Smooth muscle cell of bladder (primary cell): Measurements from ENCODE around the gene MYH10. TPM values are rescaled to one million over a fixed set of nuclear protein-coding genes. Genes with fewer than 3 reads are reported as not detected.

Experiments
- total RNA-seq: library from RNA; depleted of rRNA; stranded (reverse); fragments of >200 nt; gene quantifications from 2 replicates; pipeline ENCODE4 v1.2.3, GENCODE V29; 2014

The MYH10 gene
- 116 and 159 TPM in 2 replicates for total RNA-seq

DNA sequence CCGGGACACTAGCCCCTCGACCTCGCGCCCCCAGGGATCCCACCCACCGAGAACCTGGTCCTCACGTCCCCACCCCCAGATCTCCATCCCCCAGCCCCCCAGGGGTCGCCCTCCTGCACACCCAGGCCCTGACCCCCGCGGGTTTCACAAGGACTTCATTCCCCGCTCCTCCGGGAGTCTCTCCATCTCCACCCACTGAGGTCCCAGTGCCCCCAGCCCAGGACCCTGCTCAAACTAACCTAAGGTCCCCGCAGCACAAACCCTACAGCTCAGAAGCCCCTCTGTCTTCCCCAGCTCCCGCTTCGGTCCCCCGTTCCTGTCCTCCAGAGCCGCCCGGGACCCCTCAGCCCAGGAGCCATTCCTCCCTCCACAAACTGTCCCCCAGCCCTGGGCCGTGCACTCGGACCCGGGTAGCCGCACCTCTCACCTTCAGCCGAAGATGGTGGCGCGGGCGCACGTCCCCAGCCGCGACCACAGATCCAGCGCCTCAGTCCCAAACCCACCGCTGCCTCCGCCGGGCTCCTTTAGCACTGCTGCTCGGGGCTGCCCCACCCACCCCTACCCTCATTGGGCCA, at the start of gene MYH10:
Gene MYH10 (minus strand): TSS at position 499 of the 575 bp plus-strand sequence. CDS start 7,479 bp downstream, outside the sequence.

DNA sequence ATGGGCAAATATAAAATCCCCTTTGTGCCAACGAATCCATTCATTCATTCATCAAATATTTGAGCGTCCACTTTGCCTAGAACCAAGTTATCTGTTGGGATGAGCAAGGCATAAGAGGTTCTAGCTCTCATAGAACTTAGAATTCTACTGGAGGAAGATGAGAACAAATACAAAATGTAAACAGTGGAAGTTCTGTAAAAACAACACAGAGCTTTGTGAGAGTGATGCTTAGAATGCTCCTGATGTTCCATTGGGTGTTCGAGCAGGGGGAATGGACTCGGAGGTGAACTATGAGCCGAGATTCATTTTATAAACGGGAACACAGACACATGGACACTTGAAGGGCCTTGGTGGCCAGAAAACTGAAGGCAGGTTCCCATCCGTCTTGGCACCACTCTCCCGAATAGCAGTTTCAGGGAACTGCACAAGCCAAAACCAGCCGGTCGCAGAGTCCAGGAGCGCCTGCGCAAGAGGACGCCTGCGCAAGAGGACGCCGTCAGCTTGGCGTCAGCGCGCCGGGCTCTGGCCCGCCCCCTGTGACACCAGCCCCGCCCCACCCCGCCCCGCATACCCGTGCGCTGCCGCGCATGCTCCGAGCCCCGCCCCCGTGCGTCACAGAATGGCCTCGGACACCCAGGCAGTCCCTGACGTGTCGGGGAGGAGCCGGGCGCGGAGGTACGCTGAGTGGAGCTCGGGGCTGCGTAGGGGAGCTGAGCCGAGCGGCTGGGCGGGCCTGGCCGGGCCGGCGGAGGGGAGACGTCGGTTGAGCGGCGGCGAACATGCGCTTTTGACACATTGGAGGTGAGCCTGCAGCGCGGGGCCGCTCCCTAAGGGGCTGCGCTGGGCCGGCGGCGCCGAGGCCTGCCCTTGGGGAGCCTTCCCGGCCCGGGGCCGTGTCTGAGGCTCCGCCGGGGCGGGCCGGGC, 195.0 kb downstream of the MYH10 start, which contains the start of gene NDEL1:
Gene NDEL1 (plus strand): TSS at position 640 of the 924 bp plus-strand sequence. CDS start 8,388 bp downstream, outside the sequence.

Other genes starting within 250 kb of the MYH10 start
- gene RPL26, start 247.5 kb downstream of the MYH10 start, total RNA-seq: 4,111 and 4,604 TPM in 2 replicates
- not detected in 2 replicates for gene RNF222, start 232.9 kb downstream of the MYH10 start, total RNA-seq
- gene NDEL1, start 194.8 kb downstream of the MYH10 start, total RNA-seq: 34.4 and 46.7 TPM in 2 replicates
- gene CCDC42, start 114.1 kb upstream of the MYH10 start, total RNA-seq: not detected in 2 replicates
- not detected in 2 replicates for gene SPDYE4, start 127.8 kb upstream of the MYH10 start, total RNA-seq
- gene MFSD6L, start 168.6 kb upstream of the MYH10 start, total RNA-seq: not detected in 2 replicates
- gene PIK3R6, start 236.9 kb upstream of the MYH10 start, total RNA-seq: not detected in 2 replicates